Measurements from ENCODE around the gene GALNT2. TPM values are rescaled to one million over a fixed set of nuclear protein-coding genes. Genes with fewer than 3 reads are reported as not detected.

The GALNT2 gene
- total RNA-seq, 1 donor from 2014 or later: 81.6 TPM

DNA sequence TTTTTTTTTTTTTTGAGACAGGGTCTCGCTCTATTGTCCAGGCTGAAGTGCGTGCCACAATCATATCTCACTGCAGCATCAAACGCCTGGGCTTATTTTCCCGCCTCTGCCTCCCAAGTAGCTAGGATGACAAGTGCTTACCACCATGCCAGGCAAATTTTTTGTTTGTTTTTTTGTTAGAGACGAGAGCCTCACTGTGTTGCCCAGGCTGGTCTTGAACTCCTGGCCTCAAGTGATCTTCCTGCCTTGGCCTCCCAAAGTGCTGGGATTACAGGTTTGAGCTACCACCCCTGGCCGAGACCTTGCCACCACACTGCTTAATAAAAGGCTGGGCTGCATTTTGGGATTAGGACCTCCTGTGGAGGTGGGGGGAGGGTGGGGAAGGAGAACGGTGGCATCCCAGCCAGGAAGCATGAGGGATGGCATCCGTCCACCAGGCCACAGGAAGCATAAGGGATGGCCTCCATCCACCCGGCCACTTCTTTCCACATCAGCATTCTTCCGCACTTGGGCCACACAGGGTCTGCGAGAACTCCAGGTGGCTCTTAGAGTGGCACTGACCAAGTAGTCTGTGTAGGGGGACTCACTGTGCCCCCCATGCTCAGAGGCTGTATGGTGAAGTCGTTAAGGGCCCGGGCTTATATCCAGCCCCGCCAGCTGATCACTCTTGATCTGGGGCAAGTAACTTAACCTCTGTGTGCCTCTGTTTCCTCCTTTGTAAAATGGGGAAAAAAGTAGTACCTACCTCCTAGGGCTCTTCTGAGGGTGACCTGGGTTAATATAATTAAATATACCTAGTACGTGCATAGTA, 75.0 kb downstream of the GALNT2 start:
- no peak for DNase-seq (ENCODE audit: extremely low read depth, low read depth, low spot score)

DNA sequence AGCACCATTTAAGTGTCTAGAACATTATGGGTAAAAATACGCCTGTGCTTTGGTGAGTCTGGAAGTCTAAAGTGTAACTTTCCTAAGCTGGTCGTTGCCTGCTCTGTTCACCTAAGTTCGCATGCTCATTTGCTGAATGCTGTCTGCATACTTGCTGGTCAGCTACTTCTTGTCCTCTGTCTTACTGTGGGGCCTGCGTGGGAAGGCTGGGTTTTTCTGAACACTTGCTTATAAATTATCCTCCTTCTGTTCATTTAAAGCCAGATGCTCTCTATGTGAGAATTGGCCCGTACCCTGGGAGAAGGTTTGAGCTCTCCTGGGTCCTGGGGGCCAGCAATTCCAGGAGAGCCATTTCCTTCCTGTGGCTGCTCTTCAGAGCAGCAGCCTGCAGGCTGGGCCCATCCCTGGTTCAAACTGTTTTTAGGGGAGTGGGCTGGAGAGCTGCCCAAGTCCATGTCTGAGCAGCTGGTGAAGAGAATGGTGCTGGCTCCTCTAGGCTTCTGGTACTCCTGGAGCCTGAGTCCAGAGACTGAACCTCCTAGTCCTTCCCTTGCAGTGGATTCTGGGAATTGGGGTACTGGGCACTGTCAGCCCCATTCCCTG, 75.7 kb downstream of the GALNT2 start:
- DNase-seq (ENCODE audit: extremely low read depth, low read depth, low spot score): no peak

DNA sequence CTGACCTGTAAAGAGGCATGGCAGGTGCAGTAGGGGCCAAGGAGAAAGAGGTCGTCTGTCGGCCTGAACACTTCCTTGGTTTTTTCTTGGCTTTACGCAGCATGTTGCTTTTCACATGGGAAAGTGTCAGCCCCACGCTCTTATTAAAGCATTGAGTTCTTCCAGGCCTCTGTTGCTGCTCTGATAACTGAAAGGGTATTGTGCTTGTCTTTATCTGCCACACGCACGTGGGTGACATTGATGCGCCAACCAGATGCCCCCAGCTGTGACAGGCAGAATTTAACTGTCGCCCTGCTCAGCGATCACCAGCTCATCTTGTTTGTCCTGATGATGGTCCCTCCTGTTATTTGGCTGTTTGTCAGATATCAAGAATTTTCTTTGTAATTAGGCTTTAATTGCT, 76.5 kb downstream of the GALNT2 start:
- no peak for DNase-seq (ENCODE audit: extremely low read depth, low read depth, low spot score)

DNA sequence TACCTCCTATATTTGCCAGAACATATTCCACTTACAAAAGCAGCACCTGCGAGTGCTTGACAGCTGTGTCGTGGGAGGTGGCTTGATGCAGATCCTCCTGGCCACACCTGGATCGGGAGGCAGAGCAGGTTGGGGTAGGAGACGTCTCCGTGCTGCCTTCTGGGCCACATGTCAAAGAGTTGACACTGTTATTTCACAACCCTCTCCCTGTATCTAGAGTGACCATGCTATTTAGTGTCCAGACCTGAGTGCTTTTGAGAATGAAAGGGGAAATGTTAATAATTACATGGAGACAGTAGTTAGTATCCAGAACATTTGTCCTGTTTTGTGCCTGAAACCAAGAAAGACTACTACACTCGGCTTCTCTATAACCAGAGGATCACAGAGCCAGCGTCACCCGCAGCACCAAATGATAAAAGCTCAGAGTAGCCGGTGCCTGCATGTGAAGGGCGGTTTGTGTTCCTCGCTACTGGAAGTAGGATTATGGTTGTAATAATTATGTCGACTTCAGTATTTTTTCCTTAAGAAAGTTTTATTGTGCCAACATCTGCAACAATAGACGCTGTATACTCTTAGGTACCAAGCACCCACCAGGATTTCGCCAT, 77.1 kb downstream of the GALNT2 start:
- DNase-seq (ENCODE audit: extremely low read depth, low read depth, low spot score): no peak

DNA sequence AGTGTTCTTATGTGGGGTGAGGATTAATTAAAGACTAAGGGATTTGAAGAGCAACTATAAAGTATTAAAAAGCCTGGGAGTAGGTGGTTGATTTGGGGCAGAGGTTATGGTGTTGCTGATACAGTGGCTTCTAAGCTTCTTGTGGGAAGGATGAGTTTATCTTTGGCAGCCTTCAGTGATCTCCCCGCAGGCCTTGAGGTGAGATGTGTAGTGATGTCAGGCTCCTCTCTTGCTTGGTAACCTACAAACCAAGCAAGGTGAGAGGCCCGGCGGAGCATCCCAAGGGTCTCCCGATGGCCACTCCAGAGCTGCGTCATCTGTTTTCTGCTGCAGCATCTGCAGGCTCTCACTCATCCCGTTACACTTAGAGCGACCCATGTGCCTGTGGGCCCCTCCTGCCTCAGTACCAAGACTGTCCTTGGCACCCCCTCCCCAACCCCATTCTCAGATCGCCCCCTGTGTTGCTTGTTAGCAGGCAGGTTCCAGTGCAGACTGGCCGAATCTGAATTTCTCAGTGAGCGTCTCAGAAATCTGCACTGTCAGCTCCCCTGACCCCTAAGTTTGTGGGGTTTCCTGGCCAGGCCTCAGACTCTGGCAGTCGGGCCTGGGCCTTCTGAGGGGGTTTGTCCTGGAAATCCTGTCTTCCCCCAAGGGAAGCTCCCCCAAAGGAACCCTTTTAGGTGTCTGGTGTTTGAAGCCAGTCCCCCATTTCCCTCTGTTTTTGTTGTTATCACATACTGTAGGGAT, 77.9 kb downstream of the GALNT2 start:
- no peak for DNase-seq (ENCODE audit: extremely low read depth, low read depth, low spot score)

DNA sequence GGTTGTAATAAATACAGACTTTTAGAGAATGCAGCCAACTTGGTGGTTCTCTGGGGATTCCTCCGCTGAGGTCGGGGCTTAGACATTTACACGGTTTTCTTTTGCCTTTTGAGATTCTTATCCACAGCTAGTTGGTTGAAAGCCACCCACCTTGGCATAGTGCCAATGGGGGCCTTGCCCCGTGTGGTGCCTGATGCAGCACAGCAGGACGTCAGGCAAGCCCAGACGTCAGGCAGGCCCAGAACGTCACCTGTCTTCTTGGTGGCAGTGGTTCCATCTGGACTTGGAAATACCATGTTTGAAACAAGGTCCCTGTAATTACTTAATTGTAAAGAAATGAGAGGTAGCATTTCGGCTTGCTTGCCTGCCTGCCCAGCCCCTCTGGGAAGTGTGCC, 78.5 kb downstream of the GALNT2 start:
- no peak for DNase-seq (ENCODE audit: extremely low read depth, low read depth, low spot score)

DNA sequence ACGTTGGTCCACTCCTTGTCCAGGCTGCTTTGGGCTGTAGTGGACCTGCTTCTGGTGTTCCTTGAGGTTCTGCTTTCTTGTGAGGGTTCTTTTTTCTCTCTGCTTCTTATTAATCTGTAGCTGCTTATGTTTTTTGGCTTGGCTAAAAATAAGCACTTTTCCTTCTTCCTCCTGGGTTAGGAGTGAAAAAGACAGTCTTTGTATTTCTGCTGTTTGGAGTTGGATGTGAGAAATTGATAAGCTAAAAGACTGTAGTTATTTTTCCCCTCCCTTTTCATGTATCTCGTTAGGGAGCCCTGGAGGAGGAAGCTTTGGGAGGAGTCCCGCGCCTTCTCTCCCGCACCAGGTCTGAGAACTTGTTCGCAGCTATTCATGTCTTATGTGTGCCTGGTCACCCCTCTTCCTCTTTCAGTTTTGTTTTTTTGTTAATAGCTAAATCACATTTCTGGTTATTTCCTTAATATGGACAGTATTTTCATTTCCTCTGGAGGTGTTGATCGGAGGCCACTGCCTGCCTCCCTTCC, 79.0 kb downstream of the GALNT2 start:
- DNase-seq (ENCODE audit: extremely low read depth, low read depth, low spot score): no peak

DNA sequence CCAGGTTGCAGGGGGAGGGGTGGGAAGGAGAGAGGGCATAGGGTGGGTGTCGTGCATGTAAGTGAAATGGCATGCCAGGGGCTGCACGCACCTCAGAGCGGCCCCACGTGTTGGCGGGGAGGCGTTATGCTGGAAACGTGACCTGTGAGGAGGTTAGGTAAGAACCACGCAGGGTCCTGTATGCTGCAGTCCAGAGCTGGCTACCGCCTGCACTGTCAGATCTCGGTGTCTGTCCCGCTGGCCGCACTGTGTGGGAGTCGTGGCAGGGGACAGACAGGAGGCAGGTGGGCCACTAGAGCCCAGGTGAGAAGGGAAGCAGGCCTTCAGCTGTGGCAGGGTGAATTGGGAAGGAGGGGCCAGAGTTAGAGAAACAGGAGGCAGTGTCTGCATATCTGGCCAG, 79.7 kb downstream of the GALNT2 start:
- DNase-seq (ENCODE audit: extremely low read depth, low read depth, low spot score): no peak

DNA sequence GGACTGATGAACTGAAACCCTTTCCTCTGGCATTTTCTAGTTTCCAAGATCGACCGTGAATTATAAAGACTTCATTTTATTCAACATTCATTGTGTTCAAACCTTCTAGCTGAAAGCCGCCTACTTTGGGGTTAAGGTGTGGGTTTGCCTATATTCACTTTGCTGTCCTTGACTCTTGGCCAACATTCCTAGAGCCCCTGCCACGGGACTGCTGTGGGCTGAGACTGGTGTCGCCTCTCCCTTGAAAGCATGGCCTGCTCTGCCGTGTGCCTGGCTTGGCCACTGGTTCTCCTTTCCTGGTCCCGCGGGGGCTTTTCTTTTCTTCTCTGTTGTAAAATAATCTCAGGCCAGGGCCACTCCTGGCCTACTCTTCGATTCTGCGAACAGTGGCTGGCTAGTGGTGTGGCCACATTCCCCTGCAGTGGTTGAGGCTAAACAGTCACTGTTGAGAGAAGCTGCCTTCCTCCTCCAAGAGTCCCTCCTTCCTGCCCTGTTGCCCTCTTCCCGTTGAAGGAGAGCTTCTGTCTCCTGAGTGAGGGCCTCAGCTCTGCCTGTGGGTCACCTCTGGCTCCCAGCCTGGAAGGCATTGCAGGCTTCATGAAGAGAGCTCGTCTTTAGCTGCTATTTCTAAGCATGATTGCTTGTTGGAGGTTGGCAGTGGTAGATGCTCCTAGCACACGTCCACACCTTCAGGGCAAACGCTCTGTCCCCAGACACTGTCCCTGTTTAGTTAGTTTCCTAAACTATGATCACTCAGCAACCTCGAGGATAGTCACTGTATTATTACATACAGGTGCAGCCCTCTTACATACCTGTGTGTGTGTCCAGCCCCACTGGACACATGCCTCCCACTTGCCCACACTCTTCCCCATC, 80.5 kb downstream of the GALNT2 start:
- no peak for DNase-seq (ENCODE audit: extremely low read depth, low read depth, low spot score)

DNA sequence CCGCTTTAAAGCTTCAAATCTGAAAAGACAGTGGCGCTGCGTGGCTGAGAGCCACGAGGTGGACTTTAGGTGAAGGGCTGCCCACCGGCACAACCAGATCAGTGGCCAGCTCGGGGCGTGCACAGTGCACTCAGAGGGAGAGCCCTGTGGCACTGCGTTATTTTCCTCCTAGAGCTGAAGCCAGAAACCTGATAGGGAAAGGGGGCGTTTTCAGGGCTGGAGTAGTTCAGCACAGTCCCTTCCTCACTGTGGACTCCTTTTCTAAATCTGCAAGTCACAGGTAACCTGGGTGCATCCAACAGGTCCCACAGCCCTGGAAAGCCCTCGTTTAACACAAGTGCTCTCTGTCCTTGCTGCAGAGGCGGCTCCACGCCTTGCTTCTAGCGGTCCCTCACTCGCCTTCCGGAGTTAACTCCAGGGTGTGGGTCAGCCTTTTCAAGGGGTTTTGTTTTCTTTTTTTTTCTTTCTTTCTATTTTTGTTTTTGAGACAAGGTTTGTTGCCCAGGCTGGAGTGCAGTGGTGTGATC, 81.2 kb downstream of the GALNT2 start:
- no peak for DNase-seq (ENCODE audit: extremely low read depth, low read depth, low spot score)

DNA sequence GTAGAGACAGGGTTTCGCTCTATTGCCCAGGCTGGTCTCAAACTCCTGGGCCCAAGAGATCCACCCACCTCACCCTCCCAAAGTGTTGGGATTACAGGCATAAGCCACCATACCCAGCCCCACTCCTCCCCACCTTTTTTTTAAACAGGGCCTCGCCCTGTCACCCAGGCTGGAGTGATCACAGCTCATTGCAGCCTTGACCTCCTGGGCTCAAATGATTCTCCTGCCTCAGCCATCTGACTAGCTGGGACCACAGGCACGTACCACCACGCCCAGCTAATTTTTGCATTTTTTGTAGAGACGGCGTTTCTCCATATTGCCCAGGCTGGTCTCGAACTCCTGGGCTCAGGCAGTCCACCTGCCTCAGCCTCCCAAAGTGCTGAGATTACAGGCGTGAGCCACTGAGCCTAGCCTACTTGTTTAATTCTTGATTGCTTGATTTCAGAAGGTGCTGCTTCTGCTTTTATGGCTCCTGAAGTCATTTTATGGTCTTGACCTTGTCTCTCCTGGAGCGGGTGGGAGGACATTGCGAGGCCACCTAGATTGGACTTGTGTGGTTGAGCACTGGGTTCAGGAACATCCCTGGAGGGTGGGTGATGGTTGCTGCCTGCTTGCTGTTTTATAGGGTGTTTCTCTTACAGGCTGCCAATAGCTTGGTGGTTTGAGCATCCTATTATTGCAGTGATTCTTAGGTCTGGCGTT, 81.9 kb downstream of the GALNT2 start:
- no peak for DNase-seq (ENCODE audit: extremely low read depth, low read depth, low spot score)

DNA sequence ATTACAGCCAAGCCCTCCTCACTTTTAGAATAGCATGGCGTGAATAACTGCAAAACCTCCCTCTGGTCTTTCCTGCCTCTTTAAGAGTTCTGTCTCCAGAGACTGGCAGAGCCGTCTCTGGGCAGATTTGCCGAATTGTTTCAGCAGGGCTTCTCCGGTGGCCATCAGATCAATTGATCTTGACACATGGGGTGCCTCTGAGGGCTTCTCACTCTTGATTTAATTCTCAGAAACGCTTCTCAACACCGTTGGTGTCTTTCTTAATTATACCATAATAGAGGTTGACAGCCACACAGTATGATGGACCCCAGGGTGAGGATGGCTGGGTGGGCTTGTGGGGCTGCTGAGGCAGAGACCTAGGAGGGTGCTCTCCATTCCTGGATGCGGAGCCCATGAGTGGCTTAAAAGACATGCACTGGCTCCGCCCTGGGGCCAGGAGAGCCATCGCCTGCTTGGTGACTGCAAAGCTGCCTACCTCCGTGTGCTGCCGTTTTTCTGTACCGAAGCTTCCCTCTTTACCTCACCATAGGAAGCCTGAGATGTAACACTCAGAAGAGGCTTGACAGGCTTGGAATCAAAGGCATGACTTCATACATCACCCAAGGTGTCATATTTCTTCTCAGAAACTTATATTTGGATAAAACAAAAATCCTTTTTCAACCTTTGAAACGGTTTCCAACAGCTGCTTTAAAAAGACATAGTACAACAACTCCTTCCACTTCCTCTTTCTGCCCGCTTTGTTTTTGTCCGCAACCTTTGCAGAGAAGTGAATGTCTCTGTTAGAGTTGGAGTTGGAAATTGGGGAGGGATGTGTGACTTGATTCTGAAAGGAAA, 82.9 kb downstream of the GALNT2 start:
- DNase-seq (ENCODE audit: extremely low read depth, low read depth, low spot score): no peak

DNA sequence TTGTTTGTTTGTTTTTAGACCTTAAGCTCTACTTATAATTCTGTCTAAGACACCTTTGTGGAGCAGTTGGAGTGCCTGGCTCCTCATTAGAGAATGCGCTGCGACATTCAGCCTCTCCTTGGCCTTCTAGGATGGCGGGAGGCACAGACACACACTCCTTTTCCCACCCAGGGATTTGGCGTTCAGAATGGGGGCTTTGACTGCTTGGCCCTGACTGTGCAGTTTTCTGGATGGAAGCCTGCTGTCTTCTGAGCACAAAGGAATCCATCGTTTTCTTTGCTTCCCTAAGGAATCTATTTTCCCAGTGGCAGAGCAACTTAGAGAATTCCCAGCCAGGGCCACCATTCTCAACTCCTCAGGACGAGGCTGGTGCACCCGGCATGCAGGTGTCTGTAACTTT, 83.6 kb downstream of the GALNT2 start:
- DNase-seq (ENCODE audit: extremely low read depth, low read depth, low spot score): no peak

DNA sequence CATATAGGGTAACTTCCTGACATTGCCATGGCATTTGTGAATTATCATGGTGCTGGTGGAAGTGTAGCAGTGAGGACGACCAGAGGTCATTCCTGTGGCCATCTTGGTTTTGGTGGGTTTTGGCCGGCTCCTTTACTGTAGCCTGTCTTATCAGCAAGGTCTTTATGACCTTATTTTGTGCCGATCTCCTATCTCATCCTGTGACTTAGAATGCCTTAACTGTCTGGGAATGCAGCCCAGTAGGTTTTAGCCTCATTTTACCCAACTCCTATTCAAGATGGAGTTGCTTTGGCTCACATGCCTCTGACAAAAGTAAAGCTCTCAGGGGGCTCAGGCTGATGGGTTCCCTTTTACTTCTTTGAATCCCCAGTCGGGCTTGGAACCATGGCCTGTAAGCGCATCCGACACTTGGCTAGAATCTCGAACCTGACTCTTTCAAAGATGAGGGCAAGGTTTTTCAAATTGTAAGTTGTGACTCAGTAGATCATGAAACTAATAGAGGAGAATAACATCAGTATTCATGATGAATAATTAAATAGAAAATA, 85.0 kb downstream of the GALNT2 start:
- DNase-seq (ENCODE audit: extremely low read depth, low read depth, low spot score): no peak

DNA sequence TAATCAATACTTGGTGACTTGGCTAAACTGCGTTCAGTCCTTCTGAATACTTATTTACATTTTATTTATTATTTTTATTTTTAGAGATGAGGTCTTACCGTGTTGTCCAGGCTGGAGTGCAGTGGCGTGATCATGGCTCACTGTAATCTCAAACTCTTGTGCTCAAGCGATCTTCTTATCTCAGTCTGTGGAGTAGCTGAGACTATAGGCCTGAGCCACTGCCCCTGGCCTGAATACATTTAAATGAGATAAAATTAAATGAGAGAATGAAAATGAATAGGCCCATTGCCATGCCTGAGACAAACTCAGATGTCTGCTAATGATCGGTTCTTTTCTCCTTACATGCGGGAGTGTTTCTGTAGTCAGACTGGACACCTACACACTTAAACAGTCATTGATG, 86.0 kb downstream of the GALNT2 start:
- no peak for DNase-seq (ENCODE audit: extremely low read depth, low read depth, low spot score)

DNA sequence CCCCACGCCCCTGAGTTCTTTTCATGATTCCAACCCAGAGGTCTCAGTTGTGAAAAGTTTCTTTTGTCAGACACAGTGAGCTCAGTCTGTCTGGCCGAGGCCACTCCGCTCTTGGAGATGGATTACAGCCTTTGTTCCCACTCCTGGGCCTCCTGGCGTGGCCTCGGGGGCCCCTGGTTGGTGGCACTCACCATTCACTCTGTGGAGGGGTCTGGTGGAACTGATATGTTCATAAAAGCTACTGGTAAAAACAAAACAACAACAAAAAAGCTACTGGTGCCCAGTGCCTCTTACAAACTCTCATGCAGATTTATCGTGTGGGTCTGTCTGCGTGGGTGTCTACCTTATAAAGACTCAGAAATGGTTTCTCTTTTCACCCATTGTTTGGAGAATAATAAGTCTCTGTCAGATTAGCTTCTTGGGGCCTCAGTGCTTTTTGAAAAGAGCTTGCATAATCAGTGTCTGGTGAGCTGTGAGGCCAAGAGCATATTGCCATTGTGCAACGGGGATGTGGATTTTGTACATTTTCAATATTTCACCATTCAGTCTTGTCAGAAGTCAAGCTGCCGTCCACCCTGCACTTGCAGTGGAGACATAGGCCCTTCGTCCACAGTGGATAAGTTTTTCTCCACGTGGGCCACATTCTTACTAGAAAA, 86.7 kb downstream of the GALNT2 start:
- no peak for DNase-seq (ENCODE audit: extremely low read depth, low read depth, low spot score)

DNA sequence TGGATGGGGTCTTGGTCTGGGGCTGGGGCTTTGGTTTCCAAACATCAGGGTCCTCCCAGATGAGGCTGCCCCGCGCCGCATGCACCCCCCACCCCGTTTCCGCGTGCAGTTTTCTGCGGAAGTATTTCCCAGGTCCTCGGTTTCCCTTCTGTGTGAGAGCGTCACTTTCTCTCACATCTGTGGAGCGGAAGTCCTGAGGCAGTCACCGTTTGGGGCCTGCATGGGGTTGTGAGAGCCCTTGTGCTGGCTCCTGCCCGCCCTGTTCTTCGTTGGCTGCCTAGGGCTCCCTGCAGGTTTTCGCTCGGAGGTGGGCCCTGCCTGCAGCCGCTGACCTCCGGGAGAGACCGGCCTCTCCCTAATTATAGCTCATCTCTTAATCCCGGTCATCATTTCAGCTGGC, 88.0 kb downstream of the GALNT2 start:
- no peak for DNase-seq (ENCODE audit: extremely low read depth, low read depth, low spot score)

DNA sequence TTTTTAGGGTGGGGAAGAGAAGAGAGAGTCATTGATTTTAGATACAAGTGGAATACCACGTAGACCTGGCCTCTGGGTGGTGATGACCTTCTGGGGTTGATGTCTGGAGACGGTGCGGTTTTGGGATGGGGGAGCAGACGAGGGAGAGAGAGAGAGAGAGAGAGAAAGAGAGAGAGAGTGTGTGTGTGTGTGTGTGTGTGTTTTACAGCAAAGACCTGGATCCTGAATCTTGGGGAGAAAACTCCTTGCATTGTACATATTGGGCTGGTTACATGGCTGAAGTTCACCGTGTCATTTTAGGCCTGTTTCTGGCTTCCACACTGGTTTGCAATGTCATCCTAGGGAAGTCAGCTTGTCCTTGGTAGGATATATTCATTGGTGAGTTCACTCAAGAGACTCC, 89.0 kb downstream of the GALNT2 start:
- DNase-seq (ENCODE audit: extremely low read depth, low read depth, low spot score): no peak

Data from glomerular endothelial cell (primary cell).